22Rv1 (cell line): ENCODE results near the gene LRRC59.

Experiments
- ZFX ChIP-seq: fragments of 450-650 bp; IDR thresholded peaks from 2 replicates; pipeline ENCODE4 v1.6.1; 2017; ENCODE audit warnings: antibody characterized with exemption, borderline replicate concordance
- TF ChIP-seq, protein P1 (sequence below): fragments of 450-650 bp; IDR thresholded peaks from 2 replicates; pipeline ENCODE4 v1.5.1; 2017; ENCODE audit warnings: mild to moderate bottlenecking

DNA sequence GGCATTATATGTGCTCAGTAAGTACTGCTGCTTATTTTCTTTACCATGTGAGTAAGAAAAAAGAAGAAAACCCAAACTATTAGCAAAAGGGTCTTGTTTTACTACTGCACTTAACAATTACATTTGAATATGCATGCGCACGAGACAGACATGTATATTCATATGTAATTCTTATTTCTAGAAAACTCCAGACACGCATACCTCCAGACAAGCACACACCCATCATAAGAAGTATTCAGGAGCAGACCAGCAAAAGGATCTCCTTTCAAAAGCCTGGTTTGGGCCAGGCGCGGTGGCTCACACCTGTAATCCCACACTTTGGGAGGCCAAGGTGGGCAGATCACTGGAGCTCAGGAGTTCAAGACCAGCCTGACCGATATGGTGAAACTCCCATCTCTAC lies 7.8 kb downstream of the LRRC59 start:
- TF ChIP-seq, protein P1, sequence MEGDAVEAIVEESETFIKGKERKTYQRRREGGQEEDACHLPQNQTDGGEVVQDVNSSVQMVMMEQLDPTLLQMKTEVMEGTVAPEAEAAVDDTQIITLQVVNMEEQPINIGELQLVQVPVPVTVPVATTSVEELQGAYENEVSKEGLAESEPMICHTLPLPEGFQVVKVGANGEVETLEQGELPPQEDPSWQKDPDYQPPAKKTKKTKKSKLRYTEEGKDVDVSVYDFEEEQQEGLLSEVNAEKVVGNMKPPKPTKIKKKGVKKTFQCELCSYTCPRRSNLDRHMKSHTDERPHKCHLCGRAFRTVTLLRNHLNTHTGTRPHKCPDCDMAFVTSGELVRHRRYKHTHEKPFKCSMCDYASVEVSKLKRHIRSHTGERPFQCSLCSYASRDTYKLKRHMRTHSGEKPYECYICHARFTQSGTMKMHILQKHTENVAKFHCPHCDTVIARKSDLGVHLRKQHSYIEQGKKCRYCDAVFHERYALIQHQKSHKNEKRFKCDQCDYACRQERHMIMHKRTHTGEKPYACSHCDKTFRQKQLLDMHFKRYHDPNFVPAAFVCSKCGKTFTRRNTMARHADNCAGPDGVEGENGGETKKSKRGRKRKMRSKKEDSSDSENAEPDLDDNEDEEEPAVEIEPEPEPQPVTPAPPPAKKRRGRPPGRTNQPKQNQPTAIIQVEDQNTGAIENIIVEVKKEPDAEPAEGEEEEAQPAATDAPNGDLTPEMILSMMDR: no peak
- TF ChIP-seq ZFX: no peak
